Measurements from ENCODE around the gene CDK12.

DNA sequence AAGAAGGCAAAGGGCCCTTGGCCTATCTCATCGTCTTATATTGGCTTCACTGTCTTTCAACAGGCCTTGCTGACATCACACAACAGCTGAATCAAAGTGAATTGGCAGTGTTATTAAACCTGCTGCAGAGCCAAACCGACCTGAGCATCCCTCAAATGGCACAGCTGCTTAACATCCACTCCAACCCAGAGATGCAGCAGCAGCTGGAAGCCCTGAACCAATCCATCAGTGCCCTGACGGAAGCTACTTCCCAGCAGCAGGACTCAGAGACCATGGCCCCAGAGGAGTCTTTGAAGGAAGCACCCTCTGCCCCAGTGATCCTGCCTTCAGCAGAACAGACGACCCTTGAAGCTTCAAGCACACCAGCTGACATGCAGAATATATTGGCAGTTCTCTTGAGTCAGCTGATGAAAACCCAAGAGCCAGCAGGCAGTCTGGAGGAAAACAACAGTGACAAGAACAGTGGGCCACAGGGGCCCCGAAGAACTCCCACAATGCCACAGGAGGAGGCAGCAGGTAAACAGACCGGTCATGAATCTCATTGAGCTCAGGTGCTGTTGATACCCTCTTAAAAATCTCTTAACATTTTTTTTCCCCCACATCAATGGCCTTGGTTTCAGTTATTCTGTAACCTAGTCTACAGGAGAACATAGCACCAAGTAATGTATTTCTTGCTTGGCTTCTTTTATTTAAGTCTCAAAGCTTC lies 64.7 kb downstream of the CDK12 start:
- TF ChIP-seq, protein P1, sequence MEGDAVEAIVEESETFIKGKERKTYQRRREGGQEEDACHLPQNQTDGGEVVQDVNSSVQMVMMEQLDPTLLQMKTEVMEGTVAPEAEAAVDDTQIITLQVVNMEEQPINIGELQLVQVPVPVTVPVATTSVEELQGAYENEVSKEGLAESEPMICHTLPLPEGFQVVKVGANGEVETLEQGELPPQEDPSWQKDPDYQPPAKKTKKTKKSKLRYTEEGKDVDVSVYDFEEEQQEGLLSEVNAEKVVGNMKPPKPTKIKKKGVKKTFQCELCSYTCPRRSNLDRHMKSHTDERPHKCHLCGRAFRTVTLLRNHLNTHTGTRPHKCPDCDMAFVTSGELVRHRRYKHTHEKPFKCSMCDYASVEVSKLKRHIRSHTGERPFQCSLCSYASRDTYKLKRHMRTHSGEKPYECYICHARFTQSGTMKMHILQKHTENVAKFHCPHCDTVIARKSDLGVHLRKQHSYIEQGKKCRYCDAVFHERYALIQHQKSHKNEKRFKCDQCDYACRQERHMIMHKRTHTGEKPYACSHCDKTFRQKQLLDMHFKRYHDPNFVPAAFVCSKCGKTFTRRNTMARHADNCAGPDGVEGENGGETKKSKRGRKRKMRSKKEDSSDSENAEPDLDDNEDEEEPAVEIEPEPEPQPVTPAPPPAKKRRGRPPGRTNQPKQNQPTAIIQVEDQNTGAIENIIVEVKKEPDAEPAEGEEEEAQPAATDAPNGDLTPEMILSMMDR (IDR thresholded peaks at IDR 0.05; ENCODE audit: low read depth, low read length, missing input control), result no peak
- TF ChIP-seq JUND (IDR thresholded peaks at IDR 0.05), result no peak

All from liver (tissue), 3 donors.